ENCODE measurements around the gene RALGDS.

RALGDS gene

GRCh38 chr9:133146746-133147411, 25.8 kb upstream of the RALGDS start:
- TF ChIP-seq EP300 (IDR thresholded peaks at IDR 0.05; ENCODE audit: borderline replicate concordance) (no peak), TEAD4 (IDR thresholded peaks at IDR 0.05) (no peak), TCF12 (IDR thresholded peaks at IDR 0.05; ENCODE audit: low read depth) (no peak), FOXM1 (IDR thresholded peaks at IDR 0.05; ENCODE audit: borderline replicate concordance, low read depth) (no peak), RAD21 (IDR thresholded peaks at IDR 0.05; ENCODE audit: low read depth) (no peak), ZBTB7A (IDR thresholded peaks at IDR 0.05; ENCODE audit: low read depth) (no peak), TAF1 (IDR thresholded peaks at IDR 0.05; ENCODE audit: low read depth) (no peak), CREB1 (IDR thresholded peaks at IDR 0.05; ENCODE audit: low read depth) (no peak), REST (IDR thresholded peaks at IDR 0.05; ENCODE audit: low read depth) (no peak), EGR1 (IDR thresholded peaks at IDR 0.05) (no peak), NFIC (IDR thresholded peaks at IDR 0.05) (no peak), YY1 (IDR thresholded peaks at IDR 0.05; ENCODE audit: low read depth) (no peak), CEBPB (IDR thresholded peaks at IDR 0.05) (no peak)
- TF ChIP-seq, protein P1, sequence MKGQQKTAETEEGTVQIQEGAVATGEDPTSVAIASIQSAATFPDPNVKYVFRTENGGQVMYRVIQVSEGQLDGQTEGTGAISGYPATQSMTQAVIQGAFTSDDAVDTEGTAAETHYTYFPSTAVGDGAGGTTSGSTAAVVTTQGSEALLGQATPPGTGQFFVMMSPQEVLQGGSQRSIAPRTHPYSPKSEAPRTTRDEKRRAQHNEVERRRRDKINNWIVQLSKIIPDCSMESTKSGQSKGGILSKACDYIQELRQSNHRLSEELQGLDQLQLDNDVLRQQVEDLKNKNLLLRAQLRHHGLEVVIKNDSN (IDR thresholded peaks at IDR 0.05) = no peak
- TF ChIP-seq, protein P2, sequence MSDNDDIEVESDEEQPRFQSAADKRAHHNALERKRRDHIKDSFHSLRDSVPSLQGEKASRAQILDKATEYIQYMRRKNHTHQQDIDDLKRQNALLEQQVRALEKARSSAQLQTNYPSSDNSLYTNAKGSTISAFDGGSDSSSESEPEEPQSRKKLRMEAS (IDR thresholded peaks at IDR 0.05) = no peak

DNA sequence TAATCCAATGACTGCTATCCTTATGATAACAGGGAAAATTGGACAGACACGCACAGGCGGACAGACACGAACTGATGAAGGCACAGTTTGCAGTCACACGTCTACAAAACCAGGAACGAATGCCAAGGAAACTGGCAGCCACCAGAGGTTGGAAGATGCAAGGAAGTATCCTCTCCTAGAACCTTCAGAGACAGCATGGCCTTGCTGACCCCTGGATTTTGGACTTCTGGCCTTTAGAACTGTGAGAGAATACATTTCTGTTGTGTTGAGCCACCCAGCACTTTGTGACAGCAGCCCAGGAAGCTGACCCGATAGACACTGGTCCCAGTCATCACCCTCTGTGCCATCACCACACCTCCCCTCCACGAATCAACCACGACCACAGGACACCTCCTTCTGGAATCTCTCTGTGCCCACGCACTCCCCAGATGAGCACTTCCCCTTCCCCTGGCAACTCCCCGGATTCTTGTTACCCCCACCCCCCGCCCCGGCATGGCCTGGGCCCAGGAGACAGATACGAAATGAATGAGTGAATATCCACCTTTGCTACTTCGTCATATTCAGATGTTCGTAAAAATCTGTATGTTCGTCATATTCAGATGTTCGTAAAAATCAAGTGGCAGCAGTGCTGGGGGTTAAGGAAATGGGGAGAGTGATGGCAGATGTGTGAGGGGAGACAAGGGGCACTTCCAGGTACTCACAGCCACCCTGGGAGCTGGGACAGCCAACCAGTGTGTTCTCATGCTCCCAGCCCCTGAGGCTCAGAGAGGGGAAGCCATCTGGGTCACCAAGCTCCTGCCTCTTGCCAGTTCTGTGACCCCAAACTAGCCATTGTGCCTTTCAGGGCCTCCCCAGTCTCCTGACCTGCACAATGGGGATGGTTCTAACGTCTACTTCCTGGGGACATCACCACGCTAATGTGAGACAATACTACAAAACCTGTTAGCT, 24.1 kb upstream of the RALGDS start:
- TF ChIP-seq, protein P1 (IDR thresholded peaks at IDR 0.05) = no peak
- TF ChIP-seq TCF12 (IDR thresholded peaks at IDR 0.05; ENCODE audit: low read depth) = no peak

DNA sequence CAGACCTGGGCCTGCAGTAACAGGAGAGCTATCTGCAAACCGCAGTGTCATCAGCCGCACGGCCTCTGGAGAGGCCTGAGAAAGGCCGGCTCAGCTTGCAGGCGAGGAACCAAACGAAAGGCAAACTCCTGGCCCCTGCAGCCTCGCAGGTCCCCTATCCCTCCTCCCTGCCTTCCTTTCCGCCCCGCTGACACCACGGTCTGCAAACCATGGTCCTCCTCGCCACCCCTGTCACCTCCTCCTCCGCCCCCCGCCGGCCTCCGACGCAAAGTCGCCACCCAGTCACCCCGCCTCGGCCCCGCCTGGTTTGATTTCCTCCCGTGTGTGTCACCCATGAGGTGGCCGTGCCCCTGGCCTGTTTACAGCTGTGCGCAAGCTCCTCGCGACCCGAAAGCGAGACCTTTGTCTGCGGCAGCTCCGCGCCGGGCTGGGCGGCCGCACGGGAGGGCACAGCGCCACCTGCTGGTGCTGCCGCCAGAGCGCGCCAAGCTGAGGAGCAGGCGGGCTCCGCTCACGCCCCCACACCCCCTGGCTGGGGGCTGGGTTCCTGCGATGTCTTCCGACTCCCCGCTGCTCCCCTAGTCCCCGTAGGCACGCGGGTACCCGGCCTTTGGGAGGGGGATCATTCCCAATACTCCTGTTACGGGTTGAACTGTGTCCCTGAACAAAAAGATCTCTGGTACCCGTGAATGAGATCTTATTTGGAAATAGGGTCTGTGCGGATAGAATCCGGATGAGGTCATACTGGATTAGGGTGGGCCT, 23.3 kb upstream of the RALGDS start:
- TF ChIP-seq RAD21 (IDR thresholded peaks at IDR 0.05; ENCODE audit: low read depth) = peak; percentile 78
- TF ChIP-seq, protein P2 (IDR thresholded peaks at IDR 0.05) = peak; percentile 57; the same call in 1 of the 2 replicates
- TF ChIP-seq TCF12 (IDR thresholded peaks at IDR 0.05; ENCODE audit: low read depth) = 0 out of 2 replicates have a peak, but pooled peaks have one; percentile 18
- peak; percentile 64 for TF ChIP-seq EGR1 (IDR thresholded peaks at IDR 0.05)
- no peak for TF ChIP-seq TAF1 (IDR thresholded peaks at IDR 0.05; ENCODE audit: low read depth)
- TF ChIP-seq FOXM1 (IDR thresholded peaks at IDR 0.05; ENCODE audit: borderline replicate concordance, low read depth) = no peak
- TF ChIP-seq ZBTB7A (IDR thresholded peaks at IDR 0.05; ENCODE audit: low read depth) = peak; percentile 99

DNA sequence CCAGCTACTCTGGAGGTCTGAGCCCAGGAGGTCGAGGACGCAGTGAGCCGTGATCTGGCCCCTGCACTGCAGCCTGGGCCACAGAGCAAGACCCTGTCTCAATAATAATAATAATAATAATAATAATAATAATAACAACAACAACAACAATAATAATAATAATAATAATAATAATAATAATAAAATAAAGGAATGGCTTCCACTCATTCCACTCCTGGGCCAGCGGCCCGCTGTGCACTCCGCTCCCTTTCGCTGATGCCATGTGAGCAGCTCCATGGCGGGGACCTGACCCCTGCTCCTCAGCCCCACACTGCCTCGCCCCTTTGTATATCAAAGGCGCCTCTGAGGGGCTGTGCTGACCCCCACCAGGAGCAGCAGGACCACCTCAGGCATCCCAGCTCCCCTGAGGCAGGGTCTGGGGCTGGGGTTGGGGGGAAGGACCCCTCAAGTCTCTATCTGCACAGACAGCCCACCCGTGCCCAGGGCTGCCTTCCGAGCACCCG, 22.6 kb upstream of the RALGDS start:
- TF ChIP-seq, protein P2 (IDR thresholded peaks at IDR 0.05) = no peak
- TF ChIP-seq NFIC (IDR thresholded peaks at IDR 0.05) = no peak
- no peak for TF ChIP-seq EGR1 (IDR thresholded peaks at IDR 0.05)
- no peak for TF ChIP-seq CEBPB (IDR thresholded peaks at IDR 0.05)
- TF ChIP-seq, protein P1 (IDR thresholded peaks at IDR 0.05) = no peak
- TF ChIP-seq TCF12 (IDR thresholded peaks at IDR 0.05; ENCODE audit: low read depth) = no peak
- no peak for TF ChIP-seq RAD21 (IDR thresholded peaks at IDR 0.05; ENCODE audit: low read depth)
- TF ChIP-seq FOXM1 (IDR thresholded peaks at IDR 0.05; ENCODE audit: borderline replicate concordance, low read depth) = no peak
- TF ChIP-seq EP300 (IDR thresholded peaks at IDR 0.05; ENCODE audit: borderline replicate concordance) = no peak

- TF ChIP-seq TEAD4 (IDR thresholded peaks at IDR 0.05) = no peak
- no peak for TF ChIP-seq CREB1 (IDR thresholded peaks at IDR 0.05; ENCODE audit: low read depth)
- TF ChIP-seq, protein P1 (IDR thresholded peaks at IDR 0.05) = no peak
- no peak for TF ChIP-seq TCF12 (IDR thresholded peaks at IDR 0.05; ENCODE audit: low read depth)
- TF ChIP-seq RAD21 (IDR thresholded peaks at IDR 0.05; ENCODE audit: low read depth) = no peak
- TF ChIP-seq EGR1 (IDR thresholded peaks at IDR 0.05) = no peak
- no peak for TF ChIP-seq REST (IDR thresholded peaks at IDR 0.05; ENCODE audit: low read depth)
- no peak for TF ChIP-seq ZBTB7A (IDR thresholded peaks at IDR 0.05; ENCODE audit: low read depth)
- TF ChIP-seq NFIC (IDR thresholded peaks at IDR 0.05) = no peak
- no peak for TF ChIP-seq EP300 (IDR thresholded peaks at IDR 0.05; ENCODE audit: borderline replicate concordance)
Observed at GRCh38 chr9:133142684-133143622, 21.9 kb upstream of the RALGDS start.
